DMS 273 (cell line): ENCODE measurements around the gene FUZ.

Experiments used
- DNase-seq: peaks from one replicate; lab custom pipeline; 2025; ENCODE audit not compliant: unreplicated experiment; lab: John Stamatoyannopoulos, UW

The FUZ gene

GRCh38 chr19:49761249-49761624, 51.9 kb downstream of the FUZ start:
- no peak for DNase-seq

- no peak for DNase-seq
Measured at GRCh38 chr19:49758292-49758691, 54.8 kb downstream of the FUZ start.
